ENCODE measurements around the gene DEPDC5. TPM values are rescaled to one million over a fixed set of nuclear protein-coding genes. Genes with fewer than 3 reads are reported as not detected.

DEPDC5 gene
- total and polyA plus RNA-seq, 2 of the 8 experiments (the other 6 are each of a cell fraction or from before 2014, with no cell fraction given), result 18.3 to 26.5 TPM

GRCh38 chr22:31872209-31872608 is 118.4 kb downstream of the DEPDC5 start:
- Histone ChIP-seq H2BK15ac (ENCODE audit: low read length) (no peak overlapping the region), H2BK20ac (ENCODE audit: low read length) (no peak overlapping the region), H2AFZ (ENCODE audit: low read length) (no peak overlapping the region), H4K20me1 (replicated peaks in 1 of 2; ENCODE audit: control insufficient read depth in 1 of 2, insufficient read depth in 2 of 2, low read length in 2 of 2) (no peaks in the 10 kb centered on the region), H3K56ac (replicated peaks; ENCODE audit: insufficient read length, low read depth, low read length) (no peak overlapping the region), H3K9ac (replicated peaks in 1 of 4; ENCODE audit: extremely low read depth in 1 of 4, low read depth in 3 of 4, low read length in 3 of 4) (no peak overlapping the region), H3K27me3 (replicated peaks in 1 of 4; ENCODE audit: control insufficient read depth in 3 of 4, extremely low read depth in 1 of 4, insufficient read depth in 3 of 4, low read length in 3 of 4) (no peaks in the 10 kb centered on the region), H4K5ac (ENCODE audit: insufficient read length, low read depth, low read length) (no peak overlapping the region), H3K9me3 (ENCODE audit: insufficient read depth in 2 of 2, low read depth in 1 of 2, low read length in 1 of 2) (no peaks in the 10 kb centered on the region), H3K79me1 (ENCODE audit: low read depth, low read length) (no peaks in the 10 kb centered on the region), H4K8ac (ENCODE audit: extremely low read depth, insufficient read depth, low read length) (no peak overlapping the region), H3K4me3 (ENCODE audit: extremely low read depth in 1 of 4, insufficient read depth in 2 of 4, low read depth in 3 of 4, low read length in 4 of 4) (no peak overlapping the region), H3K4me2 (ENCODE audit: insufficient read depth in 1 of 2, low read depth in 2 of 2, low read length in 2 of 2) (no peak overlapping the region), H2BK12ac (ENCODE audit: low read depth, low read length) (no peak overlapping the region), H3K23me2 (ENCODE audit: low read depth, low read length) (no peaks in the 10 kb centered on the region), H3K4me1 (replicated peaks in 1 of 4; ENCODE audit: control insufficient read depth in 3 of 4, insufficient read depth in 4 of 4, low read length in 3 of 4) (peaks cover 0 to 5% (median 3%) of the 10 kb centered on the region in 4 experiments; a peak in 3 of 7 replicates), H3K79me2 (ENCODE audit: control insufficient read depth in 1 of 2, insufficient read depth in 2 of 2, low read length in 2 of 2) (no peaks in the 10 kb centered on the region), H3K36me3 (ENCODE audit: control insufficient read depth in 2 of 4, insufficient read depth in 4 of 4, low read length in 3 of 4) (0 out of 8 replicates have a peak, but pooled peaks cover 0 to 4% (median 2%) of the 10 kb centered on the region in 4 experiments), H2BK120ac (replicated peaks; ENCODE audit: low read depth, low read length) (no peak overlapping the region), H2BK5ac (ENCODE audit: low read depth, low read length) (no peak overlapping the region), H3K14ac (ENCODE audit: insufficient read length) (no peak overlapping the region), H2AK5ac (ENCODE audit: low read depth, low read length) (no peak overlapping the region), H3K4ac (replicated peaks; ENCODE audit: insufficient read length, low read depth, low read length) (no peak overlapping the region), H3K27ac (ENCODE audit: low read depth, low read length) (no peak overlapping the region), H4K91ac (replicated peaks; ENCODE audit: insufficient read length, low read length) (no peak overlapping the region), H3K23ac (ENCODE audit: insufficient read length) (no peak overlapping the region), H3K18ac (ENCODE audit: extremely low read depth, low read length) (no peak overlapping the region)
- TF ChIP-seq, protein P1, sequence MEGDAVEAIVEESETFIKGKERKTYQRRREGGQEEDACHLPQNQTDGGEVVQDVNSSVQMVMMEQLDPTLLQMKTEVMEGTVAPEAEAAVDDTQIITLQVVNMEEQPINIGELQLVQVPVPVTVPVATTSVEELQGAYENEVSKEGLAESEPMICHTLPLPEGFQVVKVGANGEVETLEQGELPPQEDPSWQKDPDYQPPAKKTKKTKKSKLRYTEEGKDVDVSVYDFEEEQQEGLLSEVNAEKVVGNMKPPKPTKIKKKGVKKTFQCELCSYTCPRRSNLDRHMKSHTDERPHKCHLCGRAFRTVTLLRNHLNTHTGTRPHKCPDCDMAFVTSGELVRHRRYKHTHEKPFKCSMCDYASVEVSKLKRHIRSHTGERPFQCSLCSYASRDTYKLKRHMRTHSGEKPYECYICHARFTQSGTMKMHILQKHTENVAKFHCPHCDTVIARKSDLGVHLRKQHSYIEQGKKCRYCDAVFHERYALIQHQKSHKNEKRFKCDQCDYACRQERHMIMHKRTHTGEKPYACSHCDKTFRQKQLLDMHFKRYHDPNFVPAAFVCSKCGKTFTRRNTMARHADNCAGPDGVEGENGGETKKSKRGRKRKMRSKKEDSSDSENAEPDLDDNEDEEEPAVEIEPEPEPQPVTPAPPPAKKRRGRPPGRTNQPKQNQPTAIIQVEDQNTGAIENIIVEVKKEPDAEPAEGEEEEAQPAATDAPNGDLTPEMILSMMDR (IDR thresholded peaks at IDR 0.05; ENCODE audit: control extremely low read depth in 1 of 3, insufficient read depth in 1 of 3, low read depth in 1 of 3, low read length in 3 of 3), result peak; percentile 14 to 68 (median 47); a peak in 3 of 4 replicates
- TF ChIP-seq RAD21 (IDR thresholded peaks at IDR 0.05 in 1 of 2, conservative IDR thresholded peaks at IDR 0.05 in 1 of 2; ENCODE audit: low read depth in 2 of 2, low read length in 2 of 2) (peak; percentile 67 to 76), RNF2 (IDR thresholded peaks at IDR 0.05; ENCODE audit: borderline replicate concordance, low read depth, low read length, missing control alignments, poor library complexity, severe bottlenecking) (no peak)
- TF ChIP-seq, protein P2, sequence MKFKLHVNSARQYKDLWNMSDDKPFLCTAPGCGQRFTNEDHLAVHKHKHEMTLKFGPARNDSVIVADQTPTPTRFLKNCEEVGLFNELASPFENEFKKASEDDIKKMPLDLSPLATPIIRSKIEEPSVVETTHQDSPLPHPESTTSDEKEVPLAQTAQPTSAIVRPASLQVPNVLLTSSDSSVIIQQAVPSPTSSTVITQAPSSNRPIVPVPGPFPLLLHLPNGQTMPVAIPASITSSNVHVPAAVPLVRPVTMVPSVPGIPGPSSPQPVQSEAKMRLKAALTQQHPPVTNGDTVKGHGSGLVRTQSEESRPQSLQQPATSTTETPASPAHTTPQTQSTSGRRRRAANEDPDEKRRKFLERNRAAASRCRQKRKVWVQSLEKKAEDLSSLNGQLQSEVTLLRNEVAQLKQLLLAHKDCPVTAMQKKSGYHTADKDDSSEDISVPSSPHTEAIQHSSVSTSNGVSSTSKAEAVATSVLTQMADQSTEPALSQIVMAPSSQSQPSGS (IDR thresholded peaks at IDR 0.05; ENCODE audit: low read length), result no peak
- TF ChIP-seq, protein P3, sequence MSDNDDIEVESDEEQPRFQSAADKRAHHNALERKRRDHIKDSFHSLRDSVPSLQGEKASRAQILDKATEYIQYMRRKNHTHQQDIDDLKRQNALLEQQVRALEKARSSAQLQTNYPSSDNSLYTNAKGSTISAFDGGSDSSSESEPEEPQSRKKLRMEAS (IDR thresholded peaks at IDR 0.05), result 0 out of 2 replicates have a peak, but pooled peaks have one; percentile 22
- ChIA-PET POLR2A (ENCODE audit: partially characterized antibody) (interaction anchor here (1.3 kb wide), 1 partner anchor 24 kb away, joined by 3 read pairs; no protein-coding TSS in a partner anchor), CTCF (ENCODE audit: partially characterized antibody) (interaction anchor here (0.6 to 2.6 kb wide), 23 partner anchors 9 to 161 kb away, joined by 3 to 9 read pairs (median 4); no protein-coding TSS in a partner anchor)
- peak; percentile 88 for FAIRE-seq
- WGBS, 2 experiments (ENCODE audit: extremely low coverage in 1 of 2, insufficient coverage in 1 of 2, insufficient read length in 1 of 2, insufficient replicate concordance in 2 of 2, low coverage in 1 of 2, low lambda C conversion rate in 2 of 2, missing lambda C conversion rate in 1 of 2), result 59% methylated on average over 4 of the region's 4 CpGs; no CpG with 5 or more reads in 1 of the 2 experiments
- peak in 1 of 2 experiments; percentile 54 for DNase-seq (ENCODE audit: low read depth in 1 of 2, low spot score in 2 of 2)
